ENCODE results near the gene NLRP5.
"Not testable (repeated sequence)": the region's sequence is repeated elsewhere in the genome, so short reads cannot be mapped to it uniquely, and the experiment has no call there.

Gene NLRP5

DNA sequence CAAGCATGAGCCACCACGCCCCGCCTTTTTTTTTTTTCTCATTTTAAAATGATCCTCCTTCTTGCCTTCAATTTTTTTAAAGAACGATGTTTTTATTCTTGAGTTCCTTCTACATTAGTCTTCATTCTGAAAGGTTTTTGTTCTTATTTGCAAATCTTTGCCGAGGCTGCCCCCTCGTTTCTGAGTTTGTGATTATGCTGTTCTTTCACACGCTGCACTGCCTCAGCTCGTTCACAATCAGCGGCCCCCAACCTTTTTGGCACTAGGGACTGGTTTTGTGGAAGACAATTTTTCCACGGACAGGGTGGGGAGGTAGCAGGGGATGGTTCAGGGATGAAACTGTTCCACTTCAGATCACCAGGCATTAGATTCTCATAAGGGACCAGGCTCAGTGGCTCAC is 107.9 kb downstream of the NLRP5 start:
- Histone ChIP-seq H3K4me2 (ENCODE audit: low read length) (no peak overlapping the region), H3K9me3 (ENCODE audit: control insufficient read depth, insufficient read depth, low read length) (no peaks in the 10 kb centered on the region), H3K36me3 (ENCODE audit: control insufficient read depth, low read length) (peaks cover 34% of the 10 kb centered on the region), H3F3A (ENCODE audit: control insufficient read depth, insufficient read depth) (no peaks in the 10 kb centered on the region), H3K27ac (ENCODE audit: low read depth, low read length) (no peak overlapping the region), H3K79me2 (ENCODE audit: control insufficient read depth, low read length) (peaks cover 49% of the 10 kb centered on the region), H3K27me3 (ENCODE audit: control insufficient read depth, low read length) (no peaks in the 10 kb centered on the region), H4K20me1 (ENCODE audit: control insufficient read depth, insufficient read depth, low read depth, low read length) (0 out of 2 replicates have a peak, but pooled peaks cover 6% of the 10 kb centered on the region), H3K4me3 (ENCODE audit: low read length) (no peak overlapping the region), H3K4me1 (ENCODE audit: control insufficient read depth, low read length) (no peaks in the 10 kb centered on the region), H3K9me2 (replicated peaks; ENCODE audit: control insufficient read depth, low read length) (no peaks in the 10 kb centered on the region)
- TF ChIP-seq, protein P1, sequence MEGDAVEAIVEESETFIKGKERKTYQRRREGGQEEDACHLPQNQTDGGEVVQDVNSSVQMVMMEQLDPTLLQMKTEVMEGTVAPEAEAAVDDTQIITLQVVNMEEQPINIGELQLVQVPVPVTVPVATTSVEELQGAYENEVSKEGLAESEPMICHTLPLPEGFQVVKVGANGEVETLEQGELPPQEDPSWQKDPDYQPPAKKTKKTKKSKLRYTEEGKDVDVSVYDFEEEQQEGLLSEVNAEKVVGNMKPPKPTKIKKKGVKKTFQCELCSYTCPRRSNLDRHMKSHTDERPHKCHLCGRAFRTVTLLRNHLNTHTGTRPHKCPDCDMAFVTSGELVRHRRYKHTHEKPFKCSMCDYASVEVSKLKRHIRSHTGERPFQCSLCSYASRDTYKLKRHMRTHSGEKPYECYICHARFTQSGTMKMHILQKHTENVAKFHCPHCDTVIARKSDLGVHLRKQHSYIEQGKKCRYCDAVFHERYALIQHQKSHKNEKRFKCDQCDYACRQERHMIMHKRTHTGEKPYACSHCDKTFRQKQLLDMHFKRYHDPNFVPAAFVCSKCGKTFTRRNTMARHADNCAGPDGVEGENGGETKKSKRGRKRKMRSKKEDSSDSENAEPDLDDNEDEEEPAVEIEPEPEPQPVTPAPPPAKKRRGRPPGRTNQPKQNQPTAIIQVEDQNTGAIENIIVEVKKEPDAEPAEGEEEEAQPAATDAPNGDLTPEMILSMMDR (IDR thresholded peaks at IDR 0.05; ENCODE audit: low read depth, low read length, poor library complexity, severe bottlenecking) = no peak
- TF ChIP-seq EZH2phosphoT487 (IDR thresholded peaks at IDR 0.05; ENCODE audit: borderline replicate concordance, low read length) = no peak

DNA sequence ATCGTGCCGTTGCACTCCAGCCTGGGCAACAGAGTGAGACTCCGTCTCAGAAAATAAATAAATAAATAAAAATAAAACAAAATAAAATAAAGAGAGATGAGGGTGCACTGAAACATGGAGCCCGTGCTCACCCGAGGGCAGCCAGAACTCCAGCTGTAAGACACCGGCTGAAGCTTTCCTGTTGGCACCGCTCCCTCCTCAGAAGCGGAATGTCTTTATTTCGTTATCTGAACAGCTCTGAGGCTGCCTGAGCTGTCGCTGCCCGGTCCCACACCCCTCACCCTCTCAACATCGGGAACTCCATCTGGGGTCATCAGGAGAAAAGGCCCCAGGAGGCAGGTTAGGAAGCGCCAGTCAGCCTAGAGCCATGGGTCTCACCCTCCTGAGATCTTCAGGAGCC is 110.1 kb downstream of the NLRP5 start:
- no peak overlapping the region for H3K4me3 ChIP-seq (ENCODE audit: low read length)
- peaks cover 26% of the 10 kb centered on the region for H3K36me3 ChIP-seq (ENCODE audit: control insufficient read depth, low read length)
- H3K79me2 ChIP-seq (ENCODE audit: control insufficient read depth, low read length) = peaks cover 40% of the 10 kb centered on the region
- no peak for TF ChIP-seq EZH2phosphoT487 (IDR thresholded peaks at IDR 0.05; ENCODE audit: borderline replicate concordance, low read length)
- TF ChIP-seq, protein P1 (IDR thresholded peaks at IDR 0.05; ENCODE audit: low read depth, low read length, poor library complexity, severe bottlenecking) = no peak
- no peaks in the 10 kb centered on the region for H3F3A ChIP-seq (ENCODE audit: control insufficient read depth, insufficient read depth)
- no peak overlapping the region for H3K27ac ChIP-seq (ENCODE audit: low read depth, low read length)
- no peaks in the 10 kb centered on the region for H3K9me2 ChIP-seq (replicated peaks; ENCODE audit: control insufficient read depth, low read length)
- no peaks in the 10 kb centered on the region for H3K4me1 ChIP-seq (ENCODE audit: control insufficient read depth, low read length)
- H4K20me1 ChIP-seq (ENCODE audit: control insufficient read depth, insufficient read depth, low read depth, low read length) = no peaks in the 10 kb centered on the region
- no peak overlapping the region for H3K4me2 ChIP-seq (ENCODE audit: low read length)
- no peaks in the 10 kb centered on the region for H3K27me3 ChIP-seq (ENCODE audit: control insufficient read depth, low read length)
- H3K9me3 ChIP-seq (ENCODE audit: control insufficient read depth, insufficient read depth, low read length) = no peaks in the 10 kb centered on the region

DNA sequence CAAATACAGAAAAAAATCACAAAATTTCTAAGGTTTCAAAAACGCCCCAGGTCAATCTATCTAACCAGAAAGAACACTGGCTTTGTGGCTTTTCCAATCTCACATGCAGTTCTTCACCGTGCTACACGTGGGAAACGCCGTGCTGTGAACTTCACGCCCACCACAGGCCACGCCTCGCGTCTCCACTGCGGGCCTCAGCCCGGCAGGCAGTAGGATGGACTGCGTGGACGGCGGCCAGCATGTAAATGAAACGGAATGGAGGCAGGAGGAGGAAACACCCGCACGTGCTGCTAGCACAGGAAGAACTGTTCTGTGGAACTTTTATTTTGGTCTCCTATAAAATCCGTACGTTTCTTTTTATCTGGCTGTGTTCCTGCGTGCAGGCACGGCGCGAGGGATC is 110.7 kb downstream of the NLRP5 start:
- TF ChIP-seq, protein P1 (IDR thresholded peaks at IDR 0.05; ENCODE audit: low read depth, low read length, poor library complexity, severe bottlenecking) = no peak
- TF ChIP-seq EZH2phosphoT487 (IDR thresholded peaks at IDR 0.05; ENCODE audit: borderline replicate concordance, low read length) = no peak
- Histone ChIP-seq H3K4me3 (ENCODE audit: low read length) (no peak overlapping the region), H3K4me1 (ENCODE audit: control insufficient read depth, low read length) (no peaks in the 10 kb centered on the region), H3K9me3 (ENCODE audit: control insufficient read depth, insufficient read depth, low read length) (no peaks in the 10 kb centered on the region), H3K9me2 (replicated peaks; ENCODE audit: control insufficient read depth, low read length) (no peaks in the 10 kb centered on the region), H3K79me2 (ENCODE audit: control insufficient read depth, low read length) (peaks cover 40% of the 10 kb centered on the region), H3F3A (ENCODE audit: control insufficient read depth, insufficient read depth) (no peaks in the 10 kb centered on the region), H3K36me3 (ENCODE audit: control insufficient read depth, low read length) (peaks cover 32% of the 10 kb centered on the region), H4K20me1 (ENCODE audit: control insufficient read depth, insufficient read depth, low read depth, low read length) (no peaks in the 10 kb centered on the region), H3K4me2 (ENCODE audit: low read length) (no peak overlapping the region), H3K27ac (ENCODE audit: low read depth, low read length) (no peak overlapping the region), H3K27me3 (ENCODE audit: control insufficient read depth, low read length) (no peaks in the 10 kb centered on the region)

DNA sequence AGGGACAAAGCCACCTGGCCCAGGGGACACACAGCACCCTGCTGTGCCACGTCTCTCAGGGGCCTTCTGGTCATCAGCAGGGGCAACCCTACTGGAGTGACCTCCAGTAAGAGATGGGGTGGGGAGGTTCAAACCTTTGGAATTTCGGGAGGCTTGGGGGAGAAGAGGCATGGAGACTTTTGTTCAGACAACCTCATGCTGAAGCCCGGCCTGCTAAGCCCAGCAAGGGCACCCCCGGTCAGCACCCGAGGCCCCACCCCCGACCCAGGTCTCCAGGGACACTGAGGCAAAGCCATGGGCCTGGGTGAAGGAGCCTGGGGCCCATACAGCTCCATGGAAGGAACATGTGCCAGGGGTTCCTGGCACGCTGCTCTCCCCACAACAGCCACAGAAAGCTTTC is 111.2 kb downstream of the NLRP5 start:
- no peak for TF ChIP-seq EZH2phosphoT487 (IDR thresholded peaks at IDR 0.05; ENCODE audit: borderline replicate concordance, low read length)
- TF ChIP-seq, protein P1 (IDR thresholded peaks at IDR 0.05; ENCODE audit: low read depth, low read length, poor library complexity, severe bottlenecking) = no peak
- H3K4me2 ChIP-seq (ENCODE audit: low read length) = no peak overlapping the region
- H3K79me2 ChIP-seq (ENCODE audit: control insufficient read depth, low read length) = peaks cover 40% of the 10 kb centered on the region

DNA sequence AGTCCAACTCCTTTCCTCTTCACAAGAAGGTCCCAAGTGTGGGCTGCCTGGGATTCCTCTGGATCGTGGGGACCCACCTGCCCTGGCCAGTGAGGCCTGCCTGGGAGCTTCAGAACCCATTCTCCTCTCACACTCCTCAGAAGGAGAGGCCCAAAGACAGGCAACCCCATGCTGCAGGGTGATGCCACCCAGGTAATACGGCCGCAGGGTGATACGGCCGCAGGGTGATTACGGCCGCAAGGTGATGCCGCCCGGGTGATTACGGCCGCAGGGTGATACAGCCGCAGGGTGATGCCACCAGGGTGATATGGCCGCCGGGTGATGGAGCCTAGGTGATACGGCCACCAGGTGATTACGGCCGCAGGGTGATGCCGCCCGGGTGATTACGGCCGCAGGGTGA is 111.7 kb downstream of the NLRP5 start:
- H3K9me2 ChIP-seq (replicated peaks; ENCODE audit: control insufficient read depth, low read length); H3K9me3 ChIP-seq (ENCODE audit: control insufficient read depth, insufficient read depth, low read length); H3K4me3 ChIP-seq (ENCODE audit: low read length); H4K20me1 ChIP-seq (ENCODE audit: control insufficient read depth, insufficient read depth, low read depth, low read length); H3K27me3 ChIP-seq (ENCODE audit: control insufficient read depth, low read length); H3F3A ChIP-seq (ENCODE audit: control insufficient read depth, insufficient read depth); H3K4me2 ChIP-seq (ENCODE audit: low read length); H3K4me1 ChIP-seq (ENCODE audit: control insufficient read depth, low read length); H3K27ac ChIP-seq (ENCODE audit: low read depth, low read length): not testable (repeated sequence)
- peaks cover 40% of the 10 kb centered on the region for H3K79me2 ChIP-seq (ENCODE audit: control insufficient read depth, low read length)
- peaks cover 32% of the 10 kb centered on the region for H3K36me3 ChIP-seq (ENCODE audit: control insufficient read depth, low read length)

More for the DNA sequence above, 111.2 kb downstream of the NLRP5 start:
- no peaks in the 10 kb centered on the region for H3F3A ChIP-seq (ENCODE audit: control insufficient read depth, insufficient read depth)
- no peaks in the 10 kb centered on the region for H3K9me2 ChIP-seq (replicated peaks; ENCODE audit: control insufficient read depth, low read length)
- no peak overlapping the region for H3K4me3 ChIP-seq (ENCODE audit: low read length)
- peaks cover 32% of the 10 kb centered on the region for H3K36me3 ChIP-seq (ENCODE audit: control insufficient read depth, low read length)
- H3K27ac ChIP-seq (ENCODE audit: low read depth, low read length) = no peak overlapping the region
- no peaks in the 10 kb centered on the region for H3K27me3 ChIP-seq (ENCODE audit: control insufficient read depth, low read length)
- no peaks in the 10 kb centered on the region for H3K4me1 ChIP-seq (ENCODE audit: control insufficient read depth, low read length)
- H3K9me3 ChIP-seq (ENCODE audit: control insufficient read depth, insufficient read depth, low read length) = no peaks in the 10 kb centered on the region
- no peaks in the 10 kb centered on the region for H4K20me1 ChIP-seq (ENCODE audit: control insufficient read depth, insufficient read depth, low read depth, low read length)

Measured in DOHH2 (cell line).